PC-9 (cell line): Measurements from ENCODE around the gene SLC9A3. TPM values are rescaled to one million over a fixed set of nuclear protein-coding genes. Genes with fewer than 3 reads are reported as not detected.

Source experiments
- BruUV-seq: library from RNA; stranded (reverse); fragments of 400-500 nt; replicated peaks from 2 replicates; lab custom pipeline; 2021; lab: Mats Ljungman, UMichigan
- CTCF ChIA-PET: fragments of 300-600 bp; sonication (Branson Sonifier 250); formaldehyde crosslinking; loops from one replicate; lab custom pipeline; 2022; ENCODE audit warnings: antibody characterized with exemption; lab: Charles Lee
- POLR2A ChIA-PET: fragments of 300-600 bp; sonication (Branson Sonifier 250); formaldehyde crosslinking; loops from one replicate; lab custom pipeline; 2022; ENCODE audit warnings: antibody characterized with exemption; ENCODE audit not compliant: unreplicated experiment; lab: Charles Lee
- DNase-seq, 2 experiments: peaks; one replicate each; pipeline versions ENCODE4 v3.0.0 to v3.0.0-alpha.2; 2015 to 2022; ENCODE audit warnings: mixed read lengths in 1 of 2
- H2AFZ ChIP-seq: fragments of 200-600 bp; sonication (generic); 2 replicates; pipeline ENCODE4 v1.8.1; 2017; ENCODE audit warnings: antibody characterized with exemption
- H3F3A ChIP-seq: fragments of 200-600 bp; sonication (generic); 2 replicates; pipeline ENCODE4 v1.8.1; 2017; ENCODE audit warnings: antibody characterized with exemption, mild to moderate bottlenecking, low read depth; ENCODE audit not compliant: insufficient read depth
- H3K27ac ChIP-seq: fragments of 200-600 bp; sonication (generic); 2 replicates; pipeline ENCODE4 v1.6.1; 2016; ENCODE audit warnings: mixed run types
- H3K27me3 ChIP-seq: fragments of 200-600 bp; sonication (generic); 2 replicates; pipeline ENCODE4 v1.6.1; 2016; ENCODE audit warnings: low read depth, mixed run types; ENCODE audit not compliant: insufficient read depth
- H3K36me3 ChIP-seq: fragments of 200-600 bp; sonication (generic); 2 replicates; pipeline ENCODE4 v1.6.1; 2016; ENCODE audit warnings: low read depth, mixed run types
- H3K4me1 ChIP-seq: fragments of 200-600 bp; sonication (generic); replicated peaks from 2 replicates; pipeline ENCODE4 v1.6.1; 2016; ENCODE audit warnings: mixed run types; ENCODE audit not compliant: insufficient read depth
- H3K4me2 ChIP-seq: fragments of 200-600 bp; sonication (generic); 2 replicates; pipeline ENCODE4 v1.6.1; 2017; ENCODE audit warnings: mixed run types
- H3K4me3 ChIP-seq: fragments of 200-600 bp; sonication (generic); 2 replicates; pipeline ENCODE4 v1.6.1; 2016; ENCODE audit warnings: mixed run types
- H3K79me2 ChIP-seq: fragments of 200-600 bp; sonication (generic); 2 replicates; pipeline ENCODE4 v1.6.1; 2017; ENCODE audit warnings: low read depth, mixed run types
- H3K9me2 ChIP-seq: fragments of 200-600 bp; sonication (generic); 2 replicates; pipeline ENCODE4 v1.8.1; 2017; ENCODE audit warnings: mild to moderate bottlenecking; ENCODE audit not compliant: insufficient read depth
- H3K9me3 ChIP-seq: fragments of 200-600 bp; sonication (generic); 2 replicates; pipeline ENCODE4 v1.8.1; 2016; ENCODE audit warnings: low read depth; ENCODE audit not compliant: insufficient read depth
- H4K20me1 ChIP-seq: fragments of 200-600 bp; sonication (generic); 2 replicates; pipeline ENCODE4 v1.8.1; 2017; ENCODE audit not compliant: insufficient read depth
- CTCF ChIP-seq: fragments of 200-600 bp; sonication (generic); conservative IDR thresholded peaks from 2 replicates; pipeline ENCODE4 v1.6.1; 2017; ENCODE audit warnings: mixed run types, antibody characterized with exemption, mild to moderate bottlenecking, moderate library complexity
- EZH2 ChIP-seq: fragments of 200-600 bp; sonication (generic); IDR thresholded peaks from 2 replicates; pipeline ENCODE4 v1.8.0; 2017; ENCODE audit warnings: antibody characterized with exemption, low read depth
- intact Hi-C: fragments of 100-400 bp; cut with micrococcal nuclease; formaldehyde crosslinking; loops from one replicate; pipeline ENCODE4 v1.10.0; 2022; ENCODE audit not compliant: unreplicated experiment
- total RNA-seq: library from RNA; stranded (reverse); gene quantifications from 2 replicates; pipeline ENCODE4 v1.2.3, GENCODE V29; 2021

The SLC9A3 gene
- total RNA-seq, 1 experiment from 2014 or later, result 5.6 TPM

- no peak overlapping the region for H3K4me3 ChIP-seq
- no peaks in the 10 kb centered on the region for H3K9me3 ChIP-seq
- peaks cover 24% of the 10 kb centered on the region for H3K4me1 ChIP-seq
- no peaks in the 10 kb centered on the region for H3K27me3 ChIP-seq
- H3K9me2 ChIP-seq, result no peaks in the 10 kb centered on the region
- TF ChIP-seq CTCF (no peak), EZH2 (no peak)
- H2AFZ ChIP-seq, result no peak overlapping the region
- ChIA-PET CTCF (interaction anchor here (0.6 to 1.8 kb wide), 6 partner anchors 13 to 177 kb away, joined by 3 to 25 read pairs (median 8); partner anchors contain the start of gene PDCD6), POLR2A (no interaction called here)
- DNase-seq, result no peak
- peaks cover 50% of the 10 kb centered on the region for H3K79me2 ChIP-seq
- H3K4me2 ChIP-seq, result no peak overlapping the region
- peaks cover 44% of the 10 kb centered on the region for H4K20me1 ChIP-seq
- H3F3A ChIP-seq, result peaks cover 9% of the 10 kb centered on the region; the same call in 1 of the 2 replicates
- peaks cover 44% of the 10 kb centered on the region for H3K36me3 ChIP-seq
- no TSS peak for BruUV-seq
- H3K27ac ChIP-seq, result no peak overlapping the region
- intact Hi-C loops, result loop anchor here (10.0 kb wide), 1 partner anchor 1199 kb away; no protein-coding TSS in a partner anchor
These were observed 78.7 kb downstream of the SLC9A3 start for GRCh38 chr5:445591-445990.

- Histone ChIP-seq H3K36me3 (peaks cover 31% of the 10 kb centered on the region), H3K4me3 (peak overlapping the region; percentile 99), H3F3A (peaks cover 12% of the 10 kb centered on the region; the same call in 1 of the 2 replicates), H3K27me3 (no peaks in the 10 kb centered on the region), H3K9me2 (no peaks in the 10 kb centered on the region), H3K9me3 (no peaks in the 10 kb centered on the region), H3K27ac (no peak overlapping the region), H2AFZ (no peak overlapping the region), H3K79me2 (peaks cover 50% of the 10 kb centered on the region), H3K4me1 (peaks cover 24% of the 10 kb centered on the region), H4K20me1 (peaks cover 37% of the 10 kb centered on the region), H3K4me2 (peak overlapping the region; percentile 100)
- ChIA-PET POLR2A (no interaction called here), CTCF (no interaction called here)
- intact Hi-C loops, result loop anchor here (10.0 kb wide), 1 partner anchor 1201 kb away; no protein-coding TSS in a partner anchor
- no TSS peak for BruUV-seq
- DNase-seq, result no peak
- TF ChIP-seq EZH2, result no peak
- TF ChIP-seq CTCF, result no peak
These were observed 80.0 kb downstream of the SLC9A3 start for GRCh38 chr5:444226-444625.

- BruUV-seq, result no TSS peak
- Histone ChIP-seq H3F3A (peaks cover 12% of the 10 kb centered on the region; the same call in 1 of the 2 replicates), H3K9me2 (no peaks in the 10 kb centered on the region), H3K27ac (peak overlapping the region; percentile 1; the same call in 1 of the 2 replicates), H4K20me1 (peaks cover 29% of the 10 kb centered on the region), H2AFZ (peak overlapping the region; percentile 100), H3K9me3 (no peaks in the 10 kb centered on the region), H3K4me2 (peak overlapping the region; percentile 100), H3K36me3 (peaks cover 25% of the 10 kb centered on the region), H3K4me3 (peak overlapping the region; percentile 99), H3K4me1 (peaks cover 24% of the 10 kb centered on the region), H3K79me2 (peaks cover 50% of the 10 kb centered on the region), H3K27me3 (no peaks in the 10 kb centered on the region)
- TF ChIP-seq EZH2, result no peak
- TF ChIP-seq CTCF, result no peak
- DNase-seq, result peak; percentile 52 to 61
- CTCF ChIA-PET, result no interaction called here
- POLR2A ChIA-PET, result interaction anchor here (0.6 to 1.0 kb wide), 2 partner anchors 9 to 15 kb away, joined by 3 to 7 read pairs; no protein-coding TSS in a partner anchor
- intact Hi-C loops, result loop anchor here (10.0 kb wide), 1 partner anchor 1201 kb away; no protein-coding TSS in a partner anchor
These were observed 80.8 kb downstream of the SLC9A3 start for GRCh38 chr5:443239-444151.
